Renal cortical epithelial cell (primary cell): ENCODE results near the gene ACADS. TPM values are rescaled to one million over a fixed set of nuclear protein-coding genes. Genes with fewer than 3 reads are reported as not detected.

Experiments used
- total RNA-seq: library from RNA; depleted of rRNA; stranded (reverse); fragments of >200 nt; gene quantifications from 2 replicates; pipeline ENCODE4 v1.2.3, GENCODE V29; 2014

ACADS gene
- total RNA-seq, 1 donor from 2014 or later: 28.0 TPM

Other genes with a start within 250 kb of the ACADS start
- gene DYNLL1, start 229.7 kb upstream of the ACADS start, total RNA-seq: 216 and 417 TPM in 2 replicates
- gene COQ5, start 196.7 kb upstream of the ACADS start, total RNA-seq: 46.6 and 50.0 TPM in 2 replicates
- gene RNF10, start 191.5 kb upstream of the ACADS start, total RNA-seq: 84.7 and 491 TPM in 2 replicates
- 40.3 and 49.2 TPM in 2 replicates for gene POP5, start 144.4 kb upstream of the ACADS start, total RNA-seq
- not detected in 2 replicates for gene CABP1, start 85.2 kb upstream of the ACADS start, total RNA-seq
- gene MLEC, start 38.7 kb upstream of the ACADS start, total RNA-seq: 137 and 146 TPM in 2 replicates
- gene UNC119B, start 15.4 kb upstream of the ACADS start, total RNA-seq: 16.8 and 68.2 TPM in 2 replicates
- 6.6 and 13.5 TPM in 2 replicates for gene SPPL3, start 178.5 kb downstream of the ACADS start, total RNA-seq